GM10847 (cell line): ENCODE results near the gene CLDN5.

ENCODE experiments used
- POLR2A ChIP-seq: IDR thresholded peaks from 2 replicates; pipeline ENCODE4 v1.6.1; 2011; ENCODE audit not compliant: insufficient read length; ENCODE audit errors: extremely low read depth

The CLDN5 gene, protein sequence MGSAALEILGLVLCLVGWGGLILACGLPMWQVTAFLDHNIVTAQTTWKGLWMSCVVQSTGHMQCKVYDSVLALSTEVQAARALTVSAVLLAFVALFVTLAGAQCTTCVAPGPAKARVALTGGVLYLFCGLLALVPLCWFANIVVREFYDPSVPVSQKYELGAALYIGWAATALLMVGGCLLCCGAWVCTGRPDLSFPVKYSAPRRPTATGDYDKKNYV

GRCh38 chr22:19524170-19525115, at the start of gene CLDN5:
TSS of gene CLDN5 (minus strand) at chr22:19524410. CDS start at chr22:19524255, 155 bp downstream.
- no peak for TF ChIP-seq POLR2A

DNA sequence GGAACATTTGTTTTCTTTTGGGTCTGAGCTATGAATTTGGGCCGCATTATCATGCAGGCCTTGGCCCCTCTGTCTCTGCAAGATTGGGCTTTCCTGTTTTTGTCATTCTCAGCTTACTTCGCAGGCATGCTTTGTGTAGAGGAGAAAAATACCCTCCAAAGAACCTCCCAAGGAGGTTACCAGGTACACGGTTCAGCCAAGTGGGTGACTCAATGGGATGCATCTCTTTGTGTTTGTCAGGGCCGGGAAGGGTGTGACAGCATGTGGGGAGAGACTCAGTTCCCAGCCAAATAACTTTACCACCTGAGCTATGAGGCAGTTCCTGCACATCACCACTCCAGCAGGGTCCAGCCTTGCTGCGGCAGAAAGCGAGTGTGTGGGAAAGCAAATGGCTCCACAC, 47.8 kb upstream of the CLDN5 start:
- TF ChIP-seq POLR2A: no peak

GRCh38 chr22:19571207-19571795, 47.1 kb upstream of the CLDN5 start:
- TF ChIP-seq POLR2A: no peak

DNA sequence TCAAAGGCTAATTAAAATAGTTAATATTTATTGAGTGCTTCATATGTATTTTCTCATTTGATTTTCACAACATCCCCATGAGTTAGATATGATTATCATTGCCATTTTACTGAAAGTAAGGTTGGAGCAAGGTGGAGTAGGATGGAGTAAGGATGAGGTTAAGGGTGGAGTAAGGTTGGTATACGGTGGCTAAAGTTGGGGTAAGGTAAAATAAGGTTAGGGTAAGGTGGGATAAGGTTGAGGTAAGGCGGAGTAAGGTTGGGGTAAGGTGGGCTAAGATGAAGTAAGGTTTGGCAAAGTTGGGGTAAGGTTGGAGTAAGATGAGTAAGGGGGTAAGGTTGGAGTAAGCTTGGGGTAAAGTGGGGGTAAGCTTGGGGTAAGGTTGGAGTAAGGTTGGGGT, 45.8 kb upstream of the CLDN5 start:
- TF ChIP-seq POLR2A: no peak

GRCh38 chr22:19569276-19569640, 45.0 kb upstream of the CLDN5 start:
- no peak for TF ChIP-seq POLR2A

GRCh38 chr22:19568337-19569275, 44.4 kb upstream of the CLDN5 start:
- no peak for TF ChIP-seq POLR2A

DNA sequence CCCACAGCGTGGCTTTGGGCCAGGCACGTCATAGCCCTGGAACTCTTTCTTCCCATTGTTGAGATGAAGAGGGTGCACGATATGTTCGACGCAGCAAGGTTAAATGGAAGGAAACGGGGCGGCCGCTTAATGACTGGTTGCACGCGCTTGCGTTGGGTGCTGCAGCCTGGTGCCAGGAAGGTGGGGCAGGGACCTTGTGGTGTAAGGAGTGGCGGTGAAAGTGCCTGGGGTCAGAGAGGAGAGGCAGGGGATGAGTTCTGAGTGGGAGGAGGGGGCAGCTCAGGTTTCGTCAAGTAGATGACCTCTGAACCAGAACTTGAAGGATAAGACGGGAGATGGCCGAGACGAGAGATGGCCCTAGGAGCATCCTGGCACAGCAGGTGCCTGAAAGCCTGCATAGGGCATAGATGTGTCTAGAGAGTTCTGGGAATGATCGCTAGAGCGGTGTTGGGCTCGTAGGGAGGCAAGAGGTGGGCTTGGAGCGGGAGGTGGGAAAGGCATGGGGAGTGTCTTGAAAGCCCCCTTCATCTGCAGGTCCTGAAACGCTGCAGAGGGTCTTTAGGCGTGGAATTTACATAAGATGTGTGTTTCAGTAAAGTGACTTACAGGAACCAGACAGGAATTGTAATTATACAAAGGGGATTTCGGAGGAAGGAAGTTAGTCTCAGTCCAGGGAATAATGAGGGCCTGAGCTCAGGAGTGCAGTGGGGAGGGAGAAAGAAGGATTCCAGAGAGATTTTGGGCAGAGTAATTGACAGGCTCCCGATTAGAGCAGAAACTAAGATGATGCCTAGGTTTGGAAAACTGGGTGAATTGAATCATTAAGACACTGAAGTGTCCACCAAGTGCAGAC, 43.2 kb upstream of the CLDN5 start:
- no peak for TF ChIP-seq POLR2A

DNA sequence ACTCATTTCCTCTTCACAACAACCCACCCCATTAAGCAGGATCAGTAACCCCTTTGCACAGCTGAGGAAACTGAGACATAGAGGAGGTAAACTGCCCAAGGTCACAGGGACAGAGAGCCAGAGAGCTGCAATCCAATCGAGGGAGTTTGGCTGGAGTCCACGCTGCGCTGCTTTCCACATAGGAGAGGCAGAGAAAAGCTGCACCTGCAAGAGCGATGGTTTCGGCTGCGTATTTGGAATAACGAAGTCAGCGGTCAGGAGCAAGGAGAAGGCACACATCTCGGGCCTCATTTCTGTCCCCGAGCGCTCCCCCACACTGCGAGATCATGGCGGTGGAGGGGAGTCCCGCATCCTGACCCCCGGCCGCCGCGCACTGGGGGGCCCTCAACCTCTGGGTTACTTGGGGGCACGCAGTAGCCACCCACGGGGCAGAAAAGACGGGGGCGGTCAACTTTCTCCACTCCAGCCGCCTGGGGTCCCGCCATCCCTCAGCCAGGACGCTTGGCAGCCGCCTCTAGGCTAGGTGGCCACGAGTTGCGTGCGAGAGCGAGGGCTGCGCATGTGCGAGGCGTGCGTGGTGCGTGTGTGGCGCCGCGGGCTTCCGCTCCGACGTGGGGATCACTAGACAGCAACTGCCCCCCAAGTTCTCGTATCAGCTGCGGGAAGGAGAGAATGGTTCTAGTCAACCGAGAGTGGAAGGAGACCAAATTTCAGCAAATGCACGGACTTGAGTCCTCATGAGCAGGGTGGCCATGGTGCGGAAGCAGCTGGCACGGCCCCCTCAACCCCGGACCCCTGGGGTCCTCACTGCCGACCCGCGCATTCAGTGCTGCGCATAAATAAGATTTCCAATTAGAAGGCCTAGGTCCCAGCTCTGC, 42.3 kb upstream of the CLDN5 start:
- TF ChIP-seq POLR2A: no peak

DNA sequence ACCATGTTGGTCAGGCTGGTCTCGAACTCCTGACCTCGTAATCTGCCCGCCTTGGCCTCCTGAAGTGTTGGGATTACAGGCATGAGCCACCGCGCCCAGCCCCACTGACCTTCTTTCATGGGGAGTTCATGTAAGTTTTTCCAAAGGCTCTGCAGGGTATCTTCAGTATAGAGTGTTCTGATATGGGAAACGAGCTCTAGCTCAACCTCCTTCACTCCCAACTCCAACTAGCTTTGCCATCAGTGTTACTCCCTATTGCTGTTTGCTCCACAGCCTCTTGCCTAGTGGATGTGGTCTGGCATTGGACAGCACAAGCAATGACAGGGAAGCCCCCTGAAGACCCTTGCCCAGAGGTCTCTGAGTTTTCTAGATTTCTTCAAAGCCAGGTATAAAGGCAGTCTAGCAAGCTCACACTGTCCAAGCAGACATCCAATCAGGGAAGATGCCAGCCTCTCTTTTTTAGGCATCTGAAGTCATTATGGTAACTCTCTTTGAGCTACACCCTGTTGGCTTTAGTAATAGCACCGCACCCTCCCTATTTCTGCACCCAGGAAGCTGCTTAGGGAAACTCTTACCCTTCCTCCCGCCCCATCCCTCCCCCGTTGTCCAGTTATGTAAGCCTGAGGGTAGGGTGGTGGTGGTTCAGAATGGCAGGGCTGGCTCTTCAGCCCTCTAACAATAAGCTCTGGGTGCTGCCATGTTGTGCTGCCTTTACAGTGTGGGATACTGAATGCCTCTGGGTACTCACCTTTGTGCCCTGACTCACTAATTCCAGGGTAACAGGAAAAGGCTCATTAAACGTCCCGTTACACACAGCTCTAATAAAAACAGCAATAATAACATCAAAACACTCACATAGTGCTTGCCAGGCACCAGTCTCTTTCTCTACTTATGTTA, 41.4 kb upstream of the CLDN5 start:
- no peak for TF ChIP-seq POLR2A

GRCh38 chr22:19559956-19560355, 35.7 kb upstream of the CLDN5 start:
- no peak for TF ChIP-seq POLR2A

- no peak for TF ChIP-seq POLR2A
These were observed 35.2 kb upstream of the CLDN5 start for GRCh38 chr22:19559324-19559811.

DNA sequence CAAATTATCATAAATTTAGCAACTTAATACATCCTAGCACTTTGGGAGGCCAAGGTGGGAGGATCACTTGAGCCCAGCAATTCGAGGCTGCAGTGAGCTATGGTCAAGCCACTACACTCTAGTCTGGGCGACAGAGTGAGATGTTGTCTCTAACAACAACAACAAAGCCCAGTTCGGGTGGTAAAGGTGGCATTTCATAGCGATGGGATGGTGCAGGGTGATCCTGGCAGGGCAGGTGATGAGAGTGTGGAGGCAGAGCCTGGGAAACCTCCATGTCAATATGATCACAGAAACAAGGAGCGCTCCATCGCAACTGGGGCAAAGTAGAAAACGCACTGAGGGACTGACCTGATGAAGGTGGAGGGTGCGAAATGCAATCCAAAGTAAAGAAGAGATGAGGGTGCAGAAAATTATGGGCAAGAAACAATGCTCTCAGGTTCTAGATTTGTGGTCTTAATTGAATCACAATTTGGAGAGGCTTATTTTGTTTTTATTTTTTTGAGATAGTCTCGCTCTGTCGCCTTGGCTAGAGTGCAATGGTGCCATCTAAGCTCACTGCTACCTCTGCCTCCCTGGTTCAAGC, 32.8 kb upstream of the CLDN5 start:
- no peak for TF ChIP-seq POLR2A

GRCh38 chr22:19555651-19556050, 31.4 kb upstream of the CLDN5 start:
- TF ChIP-seq POLR2A: no peak
